K562 (cell line): ENCODE results near the gene SND1. TPM values are rescaled to one million over a fixed set of nuclear protein-coding genes. Genes with fewer than 3 reads are reported as not detected.

Source experiments
- ATAC-seq: fragments of 200-7000 bp; cut with Tn5 transposase; 3 replicates; pipeline ENCODE4 v1.9.1; 2020; ENCODE audit warnings: moderate library complexity
- BruUV-seq: library from RNA; stranded (reverse); fragments of 400-500 nt; replicated peaks from 2 replicates; lab custom pipeline; 2021; lab: Mats Ljungman, UMichigan
- CTCF ChIA-PET: fragments of 300-600 bp; formaldehyde crosslinking; extraction: SDS; loops from one replicate; lab custom pipeline; 2021; ENCODE audit warnings: low intra/inter-chr PET ratio; lab: Yijun Ruan, JAX
- POLR2A ChIA-PET: fragments of 300-600, 350-650 bp; sonication (Branson Sonifier 250); formaldehyde crosslinking; extraction: SDS; loops from one replicate; lab custom pipeline; 2021; ENCODE audit warnings: antibody characterized with exemption, inconsistent platforms; lab: Yijun Ruan, JAX
- DNase-seq, 4 experiments: peaks; one replicate each; pipeline versions ENCODE4 v3.0.0 to v3.0.0-alpha.2; 2011 to 2018; ENCODE audit warnings: low spot score in 3 of 4, mixed read lengths in 3 of 4; ENCODE audit errors: extremely low read depth in 1 of 4
- FAIRE-seq: peaks from 2 replicates; lab custom pipeline; 2011; peaks lifted over from hg19 to GRCh38; lab: Jason Lieb, UNC
- H2AFZ ChIP-seq: 2 replicates; pipeline ENCODE4 v1.6.0; 2011; ENCODE audit warnings: low read depth, low read length, control low read depth, inconsistent platforms
- H3K27ac ChIP-seq: fragments of 200-600 bp; 3 replicates; pipeline ENCODE4 v1.8.0; 2011; ENCODE audit warnings: low read depth, mild to moderate bottlenecking, control low read depth, inconsistent platforms, low read length, moderate library complexity, mixed read lengths; ENCODE audit errors: extremely low read depth
- H3K27me3 ChIP-seq, 2 experiments: fragments of 300-600 bp in 1 of 2; 2 replicates in 1 of 2; 3 replicates in 1 of 2; pipeline versions ENCODE4 v1.6.0 to v1.8.0; 2011; ENCODE audit warnings: inconsistent platforms in 2 of 2, low read length in 2 of 2, mild to moderate bottlenecking in 1 of 2, mixed read lengths in 1 of 2, moderate library complexity in 1 of 2; ENCODE audit not compliant: control insufficient read depth in 2 of 2, insufficient read depth in 2 of 2
- H3K36me3 ChIP-seq: fragments of 300-600 bp; 3 replicates; pipeline ENCODE4 v1.8.0; 2011; ENCODE audit warnings: mild to moderate bottlenecking, low read length, inconsistent platforms; ENCODE audit not compliant: control insufficient read depth, insufficient read depth
- H3K4me1 ChIP-seq, 2 experiments: fragments of 200-600 bp in 1 of 2; replicated peaks in 1 of 2; 2 replicates in 1 of 2; 3 replicates in 1 of 2; pipeline versions ENCODE4 v1.5.1 to v1.8.0; 2011; ENCODE audit warnings: inconsistent platforms in 2 of 2, low read length in 2 of 2, mild to moderate bottlenecking in 1 of 2, mixed read lengths in 1 of 2, moderate library complexity in 1 of 2; ENCODE audit not compliant: control insufficient read depth in 2 of 2, insufficient read depth in 2 of 2
- H3K4me2 ChIP-seq: 2 replicates; pipeline ENCODE4 v1.6.1; 2011; ENCODE audit warnings: low read length, control low read depth, inconsistent platforms, mixed read lengths; ENCODE audit not compliant: insufficient read depth
- H3K4me3 ChIP-seq: fragments of 200-600 bp; sonication (generic), shearing (Covaris generic); 2 replicates; pipeline ENCODE4 v1.5.1; 2016; ENCODE audit warnings: control low read depth, inconsistent platforms
- H3K79me2 ChIP-seq: fragments of 200-600 bp; 3 replicates; pipeline ENCODE4 v1.8.0; 2011; ENCODE audit warnings: low read length, inconsistent platforms; ENCODE audit not compliant: control insufficient read depth, insufficient read depth
- H3K9ac ChIP-seq, 2 experiments: 2 replicates each; pipeline versions ENCODE4 v1.6.0 to v1.6.1; 2011; ENCODE audit warnings: low read depth in 2 of 2, low read length in 2 of 2, control low read depth in 1 of 2, inconsistent platforms in 1 of 2, mild to moderate bottlenecking in 1 of 2, mixed read lengths in 1 of 2; ENCODE audit not compliant: insufficient read depth in 1 of 2
- H3K9me1 ChIP-seq: one replicate; pipeline ENCODE4 v1.6.0; 2011; ENCODE audit warnings: inconsistent platforms, mild to moderate bottlenecking, low read length, moderate library complexity; ENCODE audit not compliant: control insufficient read depth, insufficient read depth
- H3K9me3 ChIP-seq: replicated peaks from 2 replicates; pipeline ENCODE4 v1.5.1; 2011; ENCODE audit warnings: low read depth, low read length, inconsistent platforms; ENCODE audit not compliant: control insufficient read depth, insufficient read depth
- H4K20me1 ChIP-seq: replicated peaks from 2 replicates; pipeline ENCODE4 v1.6.1; 2011; ENCODE audit warnings: low read length, inconsistent platforms, mixed read lengths; ENCODE audit not compliant: control insufficient read depth, insufficient read depth
- CBX1 ChIP-seq: sonication (generic); IDR thresholded peaks from 2 replicates; pipeline ENCODE4 v1.6.1; 2016; ENCODE audit warnings: antibody characterized with exemption, low read depth, mild to moderate bottlenecking
- ELK1 ChIP-seq: sonication (generic); formaldehyde crosslinking; IDR thresholded peaks from 2 replicates; pipeline ENCODE4 v1.8.1; 2022; ENCODE audit warnings: missing genetic modification reagents
- KDM4B ChIP-seq, 2 experiments: fragments of 450-650 bp in 1 of 2; sonication (generic) in 1 of 2; IDR thresholded peaks; 2 replicates each; pipeline ENCODE4 v1.6.1; 2016 to 2017; ENCODE audit warnings: borderline replicate concordance in 2 of 2, antibody characterized with exemption in 1 of 2, low read depth in 1 of 2, mild to moderate bottlenecking in 1 of 2
- NCOA4 ChIP-seq: fragments of 450-650 bp; IDR thresholded peaks from 2 replicates; pipeline ENCODE4 v1.6.1; 2018; ENCODE audit warnings: mild to moderate bottlenecking; ENCODE audit not compliant: partially characterized antibody
- SIRT6 ChIP-seq: IDR thresholded peaks from one replicate; pipeline ENCODE4 v1.6.1; 2012; ENCODE audit warnings: low read depth, mild to moderate bottlenecking, control low read depth, inconsistent platforms, low read length, moderate library complexity
- STAT6 ChIP-seq: sonication (generic); formaldehyde crosslinking; IDR thresholded peaks from 2 replicates; pipeline ENCODE4 v1.8.1; 2023; ENCODE audit warnings: mild to moderate bottlenecking, missing genetic modification reagents
- ZNF347 ChIP-seq: fragments of 450-650 bp; formaldehyde crosslinking; IDR thresholded peaks from 2 replicates; pipeline ENCODE4 v1.4.0; 2020; ENCODE audit warnings: low read depth, mild to moderate bottlenecking, moderate library complexity
- ZNF740 ChIP-seq, 3 experiments: fragments of 200-800 bp in 1 of 3; sonication (Bioruptor generic) in 1 of 3; sonication (generic) in 1 of 3; formaldehyde crosslinking in 1 of 3; IDR thresholded peaks; 2 replicates each; pipeline versions ENCODE4 v1.6.1 to v1.8.0; 2016 to 2022; ENCODE audit warnings: mild to moderate bottlenecking in 2 of 3, missing compliant biosample characterization in 2 of 3, missing genetic modification characterization in 2 of 3, missing genetic modification reagents in 1 of 3
- WGBS: fragments of 100-300 bp; shearing (Covaris generic); methylation state at CpG from one replicate; pipeline ENCODE4 v1.1.6; 2016; ENCODE audit warnings: low coverage, mixed read lengths; ENCODE audit not compliant: insufficient coverage; ENCODE audit errors: missing lambda C conversion rate; 5-methylcytosine and 5-hydroxymethylcytosine counted together
- in situ Hi-C: fragments of 300-500 bp; cut with MboI; formaldehyde crosslinking; loops from 4 replicates; pipeline ENCODE4 v1.15.0; 2018; ENCODE audit warnings: inconsistent platforms, mixed read lengths
- intact Hi-C: fragments of 100-400 bp; cut with micrococcal nuclease; formaldehyde crosslinking; loops from 2 replicates; pipeline ENCODE4 v1.14.2; 2022
- polyA plus RNA-seq, 8 experiments: library from polyadenylated mRNA; depleted of rRNA in 4 of 8; stranded (reverse) in 5 of 8; unstranded in 3 of 8; fragments of >200 nt; fragmentation: Nextera tagmentation in 2 of 8; fragmentation: Illumina TruSeq in 1 of 8; extraction: Ambion mirVana in 2 of 8; extraction: Trizol in 1 of 8; gene quantifications; 2 replicates each; pipeline versions ENCODE4 v1.2.1 to v1.2.3, GENCODE V29; 2011 to 2014; ENCODE audit warnings: inconsistent platforms in 1 of 8, missing spikeins in 1 of 8
- total RNA-seq, 7 experiments: library from RNA; depleted of rRNA in 6 of 7; stranded (reverse); fragments of >200 nt in 6 of 7; fragmentation: Illumina TruSeq in 2 of 7; extraction: Trizol in 2 of 7; gene quantifications; 2 replicates each; pipeline versions ENCODE4 v1.2.1 to v1.2.3, GENCODE V29; 2011 to 2021; ENCODE audit warnings: low replicate concordance in 1 of 7

The SND1 gene
- total and polyA plus RNA-seq, 9 of the 15 experiments (the other 6 are each of a cell fraction or from before 2014, with no cell fraction given): 46.5 to 307 (median 191) TPM

GRCh38 chr7:127888411-127888810, 236.4 kb downstream of the SND1 start:
- H3K9me1 ChIP-seq: peaks cover 9% of the 10 kb centered on the region
- H3K36me3 ChIP-seq: peaks cover 60% of the 10 kb centered on the region
- H3K4me2 ChIP-seq: no peak overlapping the region
- no peak overlapping the region for H3K9ac ChIP-seq
- H3K4me1 ChIP-seq: peaks cover 41 to 80% of the 10 kb centered on the region in 2 experiments
- no peak overlapping the region; the same call in 2 of the 3 replicates for H3K27ac ChIP-seq
- H3K4me3 ChIP-seq: no peak overlapping the region
- no peak for FAIRE-seq
- intact Hi-C loops: no loop called here
- no peak overlapping the region for H2AFZ ChIP-seq
- no peaks in the 10 kb centered on the region for H3K27me3 ChIP-seq
- BruUV-seq: no TSS peak
- ChIA-PET POLR2A (interaction anchor here (1.1 kb wide), 1 partner anchor 10 kb away, joined by 3 read pairs; no protein-coding TSS in a partner anchor), CTCF (no interaction called here)
- ATAC-seq: no peak
- peaks cover 4% of the 10 kb centered on the region for H4K20me1 ChIP-seq
- TF ChIP-seq ZNF740 (CRISPR knock-in tag; IDR thresholded peaks at IDR 0.05) (no peak), ZNF740 (tag; IDR thresholded peaks at IDR 0.05) (no peak), ZNF347 (CRISPR knock-in tag) (no peak), CBX1 (no peak), ELK1 (CRISPR knock-in tag) (no peak), STAT6 (CRISPR knock-in tag) (no peak), SIRT6 (no peak), NCOA4 (no peak), KDM4B (IDR thresholded peaks at IDR 0.05; ENCODE audit: borderline replicate concordance in 2 of 2, low read depth in 1 of 2) (no peak)
- H3K79me2 ChIP-seq: peaks cover 34% of the 10 kb centered on the region
- no peaks in the 10 kb centered on the region for H3K9me3 ChIP-seq
- in situ Hi-C loops: no loop called here
- WGBS: 24% methylated on average over 1 of the region's 1 CpG
- no peak for DNase-seq
